A673 (cell line): Measurements from ENCODE around the gene TTC3. TPM values are rescaled to one million over a fixed set of nuclear protein-coding genes. Genes with fewer than 3 reads are reported as not detected.

ENCODE experiments used
- BruUV-seq: library from RNA; stranded (reverse); fragments of 400-500 nt; replicated peaks from 2 replicates; lab custom pipeline; 2021; lab: Mats Ljungman, UMichigan
- CTCF ChIA-PET: fragments of 300-600 bp; sonication (Branson Sonifier 250); formaldehyde crosslinking; loops from one replicate; lab custom pipeline; 2022; ENCODE audit warnings: antibody characterized with exemption; lab: Charles Lee
- POLR2A ChIA-PET: fragments of 300-600 bp; sonication (Branson Sonifier 250); formaldehyde crosslinking; loops from one replicate; lab custom pipeline; 2022; ENCODE audit warnings: antibody characterized with exemption; ENCODE audit not compliant: low non-redundant PET; lab: Charles Lee
- DNase-seq: peaks from one replicate; pipeline ENCODE4 v3.0.0-alpha.2; 2015; ENCODE audit warnings: low spot score
- H3K27ac ChIP-seq: fragments of 200-600 bp; sonication (generic); 2 replicates; pipeline ENCODE4 v1.5.1; 2016; ENCODE audit warnings: mixed run types, low read depth, mild to moderate bottlenecking, mixed read lengths, antibody characterized with exemption, low read length; ENCODE audit not compliant: poor library complexity, severe bottlenecking
- H3K27me3 ChIP-seq: fragments of 200-600 bp; sonication (generic); replicated peaks from 2 replicates; pipeline ENCODE4 v1.6.1; 2017; ENCODE audit warnings: mixed run types, low read depth, mild to moderate bottlenecking, mixed read lengths, antibody characterized with exemption, low read length; ENCODE audit not compliant: insufficient read depth, poor library complexity
- H3K36me3 ChIP-seq: fragments of 200-600 bp; sonication (generic); 2 replicates; pipeline ENCODE4 v1.6.1; 2016; ENCODE audit warnings: mixed run types, mild to moderate bottlenecking, mixed read lengths, antibody characterized with exemption, low read length; ENCODE audit not compliant: insufficient read depth, poor library complexity, severe bottlenecking
- H3K4me1 ChIP-seq: fragments of 200-600 bp; sonication (generic); 2 replicates; pipeline ENCODE4 v1.6.1; 2017; ENCODE audit warnings: mixed run types, mild to moderate bottlenecking, mixed read lengths, antibody characterized with exemption, low read length; ENCODE audit not compliant: insufficient read depth, poor library complexity, severe bottlenecking
- H3K4me3 ChIP-seq: fragments of 200-600 bp; sonication (generic); 2 replicates; pipeline ENCODE4 v1.5.1; 2016; ENCODE audit warnings: low read depth, mixed run types, mild to moderate bottlenecking, mixed read lengths, low read length; ENCODE audit not compliant: poor library complexity, severe bottlenecking
- H3K9me3 ChIP-seq: fragments of 200-600 bp; sonication (generic); 2 replicates; pipeline ENCODE4 v1.6.1; 2016; ENCODE audit warnings: mixed run types, low read depth, mild to moderate bottlenecking, mixed read lengths, antibody characterized with exemption, low read length; ENCODE audit not compliant: poor library complexity, severe bottlenecking
- CTCF ChIP-seq: fragments of 300-800, 200-600 bp; sonication (generic); conservative IDR thresholded peaks from 2 replicates; pipeline ENCODE4 v1.5.1; 2017; ENCODE audit warnings: low read depth, mild to moderate bottlenecking, antibody characterized with exemption, low read length, moderate library complexity, mixed read lengths
- EZH2 ChIP-seq: fragments of 200-600 bp; sonication (generic); IDR thresholded peaks from 2 replicates; pipeline ENCODE4 v1.6.1; 2017; ENCODE audit warnings: borderline replicate concordance, low read depth, mild to moderate bottlenecking, mixed read lengths, antibody characterized with exemption, low read length; ENCODE audit not compliant: poor library complexity, severe bottlenecking
- intact Hi-C: fragments of 100-400 bp; cut with micrococcal nuclease; formaldehyde crosslinking; loops from one replicate; pipeline ENCODE4 v1.10.0; 2022; ENCODE audit not compliant: unreplicated experiment
- total RNA-seq: library from RNA; stranded (reverse); gene quantifications from 2 replicates; pipeline ENCODE4 v1.2.3, GENCODE V29; 2021

TTC3 gene
- total RNA-seq, 1 experiment from 2014 or later, result 137 TPM

GRCh38 chr21:37199057-37199924 lies 126.2 kb downstream of the TTC3 start:
- no peak for TF ChIP-seq CTCF
- no peak for TF ChIP-seq EZH2
- CTCF ChIA-PET, result no interaction called here
- H3K4me1 ChIP-seq, result no peaks in the 10 kb centered on the region
- H3K27me3 ChIP-seq, result no peaks in the 10 kb centered on the region
- peak; percentile 58 for DNase-seq
- H3K36me3 ChIP-seq, result peaks cover 45% of the 10 kb centered on the region
- H3K9me3 ChIP-seq, result no peaks in the 10 kb centered on the region
- no peak overlapping the region for H3K4me3 ChIP-seq
- BruUV-seq, result no TSS peak
- peak overlapping the region; percentile 35 for H3K27ac ChIP-seq
- POLR2A ChIA-PET, result interaction anchor here (0.6 kb wide), 1 partner anchor 334 kb away, joined by 5 read pairs; no protein-coding TSS in a partner anchor
- intact Hi-C loops, result no loop called here

DNA sequence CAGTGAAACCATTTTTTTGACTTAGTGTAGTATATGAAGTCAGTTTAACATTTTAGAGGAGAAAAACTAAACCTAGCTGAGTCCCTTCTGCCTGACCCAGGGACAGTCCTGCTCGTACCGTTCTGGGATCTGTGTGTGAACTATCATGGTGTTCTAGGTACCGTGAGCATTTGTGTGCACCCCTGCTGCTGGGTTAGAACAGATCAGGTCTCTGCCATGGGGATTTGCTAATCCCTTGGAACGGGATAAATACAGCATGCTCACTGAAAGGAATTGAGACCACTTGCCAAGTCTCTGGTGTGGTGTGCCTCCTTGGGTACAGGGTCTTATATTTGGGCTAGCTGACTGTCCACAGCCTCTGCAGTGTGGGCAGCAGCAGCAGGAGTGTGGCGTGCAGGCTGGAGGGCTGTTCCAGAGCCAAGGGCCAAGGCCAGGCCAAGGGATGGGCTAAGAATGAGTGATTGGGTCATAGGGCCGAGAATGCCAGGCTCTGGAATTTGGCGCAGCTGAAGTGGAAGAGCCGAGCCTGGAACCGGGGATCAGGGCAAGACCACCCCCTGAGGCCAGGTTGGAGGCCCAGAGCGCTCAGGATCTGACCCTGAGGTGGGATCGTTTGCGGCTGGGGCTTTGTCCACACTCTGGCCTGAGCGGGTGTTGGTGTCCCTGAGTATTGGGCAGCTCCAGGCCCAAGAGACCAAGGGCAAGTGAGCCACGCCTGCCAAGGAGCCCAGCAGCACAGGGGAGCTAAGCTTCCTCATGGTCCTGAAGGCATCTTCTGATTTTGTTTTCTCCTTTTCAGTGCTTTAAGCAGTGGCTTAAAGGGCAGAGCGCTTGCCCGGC lies 127.8 kb downstream of the TTC3 start:
- Histone ChIP-seq H3K27me3 (no peaks in the 10 kb centered on the region), H3K27ac (peak overlapping the region; percentile 5), H3K4me3 (no peak overlapping the region), H3K9me3 (no peaks in the 10 kb centered on the region), H3K36me3 (peaks cover 42% of the 10 kb centered on the region), H3K4me1 (no peaks in the 10 kb centered on the region)
- ChIA-PET POLR2A (no interaction called here), CTCF (no interaction called here)
- no peak for DNase-seq
- intact Hi-C loops, result no loop called here
- BruUV-seq, result no TSS peak
- TF ChIP-seq CTCF (no peak), EZH2 (no peak)

DNA sequence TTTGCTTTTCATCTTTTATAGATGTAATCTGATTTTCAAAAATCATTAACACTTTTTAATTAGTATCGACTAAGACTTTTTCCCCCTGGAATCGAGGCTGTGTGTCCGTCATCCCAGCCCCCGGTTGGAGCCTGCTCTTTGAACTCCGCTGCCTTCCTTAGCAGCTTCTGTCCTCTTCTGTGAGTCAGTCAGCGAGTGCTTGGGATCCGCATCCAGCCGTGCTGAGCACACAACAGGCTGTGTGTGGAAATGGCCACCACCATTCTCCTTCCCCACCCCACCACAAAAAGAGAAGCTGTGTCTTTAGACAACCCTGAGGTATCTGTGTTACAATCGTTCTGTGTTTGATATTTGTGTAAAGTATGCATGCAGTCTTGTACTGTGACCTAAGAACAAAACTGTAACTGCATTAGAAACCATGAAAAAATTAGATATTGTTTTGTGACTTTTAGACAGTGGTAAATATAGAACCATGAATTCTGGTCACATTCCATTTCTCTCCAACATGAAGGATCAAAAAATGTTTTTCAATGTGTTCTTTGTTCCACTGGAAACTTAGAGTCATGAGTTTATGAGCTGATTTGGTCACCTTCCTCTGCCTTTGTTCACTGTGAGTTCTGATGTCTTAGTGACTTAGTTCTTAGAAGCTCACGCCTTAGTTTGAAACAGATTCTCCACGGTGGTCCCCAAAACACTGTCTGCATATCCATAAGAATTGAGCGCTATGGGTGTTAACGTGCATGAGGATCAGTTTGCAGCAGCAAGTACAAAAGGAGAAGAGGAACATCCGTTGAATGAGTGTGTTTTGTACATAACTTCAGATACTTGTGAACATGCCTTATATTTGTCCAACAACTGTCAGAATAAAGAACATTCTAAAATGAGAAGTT lies 129.4 kb downstream of the TTC3 start:
- TSS peak; percentile 69 for BruUV-seq
- POLR2A ChIA-PET, result no interaction called here
- CTCF ChIA-PET, result no interaction called here
- no peaks in the 10 kb centered on the region for H3K9me3 ChIP-seq
- no peak for DNase-seq
- no peaks in the 10 kb centered on the region for H3K4me1 ChIP-seq
- no peaks in the 10 kb centered on the region for H3K27me3 ChIP-seq
- H3K4me3 ChIP-seq, result no peak overlapping the region
- intact Hi-C loops, result no loop called here
- TF ChIP-seq EZH2 (no peak), CTCF (no peak)
- H3K36me3 ChIP-seq, result peaks cover 37% of the 10 kb centered on the region
- H3K27ac ChIP-seq, result no peak overlapping the region
